IPS DF 4.7 (cell line): ENCODE results near the gene P3H4.
"Not testable (repeated sequence)": the region's sequence is repeated elsewhere in the genome, so short reads cannot be mapped to it uniquely, and the experiment has no call there.

Source experiments
- DNase-seq: peaks from one replicate; pipeline ENCODE4 v3.0.0-alpha.2; 2013; ENCODE audit warnings: low spot score; ENCODE audit errors: extremely low read depth

Gene P3H4, protein sequence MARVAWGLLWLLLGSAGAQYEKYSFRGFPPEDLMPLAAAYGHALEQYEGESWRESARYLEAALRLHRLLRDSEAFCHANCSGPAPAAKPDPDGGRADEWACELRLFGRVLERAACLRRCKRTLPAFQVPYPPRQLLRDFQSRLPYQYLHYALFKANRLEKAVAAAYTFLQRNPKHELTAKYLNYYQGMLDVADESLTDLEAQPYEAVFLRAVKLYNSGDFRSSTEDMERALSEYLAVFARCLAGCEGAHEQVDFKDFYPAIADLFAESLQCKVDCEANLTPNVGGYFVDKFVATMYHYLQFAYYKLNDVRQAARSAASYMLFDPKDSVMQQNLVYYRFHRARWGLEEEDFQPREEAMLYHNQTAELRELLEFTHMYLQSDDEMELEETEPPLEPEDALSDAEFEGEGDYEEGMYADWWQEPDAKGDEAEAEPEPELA

GRCh38 chr17:41811549-41812380, at the start of gene P3H4:
TSS of gene P3H4 (minus strand) at chr17:41811949. CDS start at chr17:41811915, 34 bp downstream.
- DNase-seq = no peak

DNA sequence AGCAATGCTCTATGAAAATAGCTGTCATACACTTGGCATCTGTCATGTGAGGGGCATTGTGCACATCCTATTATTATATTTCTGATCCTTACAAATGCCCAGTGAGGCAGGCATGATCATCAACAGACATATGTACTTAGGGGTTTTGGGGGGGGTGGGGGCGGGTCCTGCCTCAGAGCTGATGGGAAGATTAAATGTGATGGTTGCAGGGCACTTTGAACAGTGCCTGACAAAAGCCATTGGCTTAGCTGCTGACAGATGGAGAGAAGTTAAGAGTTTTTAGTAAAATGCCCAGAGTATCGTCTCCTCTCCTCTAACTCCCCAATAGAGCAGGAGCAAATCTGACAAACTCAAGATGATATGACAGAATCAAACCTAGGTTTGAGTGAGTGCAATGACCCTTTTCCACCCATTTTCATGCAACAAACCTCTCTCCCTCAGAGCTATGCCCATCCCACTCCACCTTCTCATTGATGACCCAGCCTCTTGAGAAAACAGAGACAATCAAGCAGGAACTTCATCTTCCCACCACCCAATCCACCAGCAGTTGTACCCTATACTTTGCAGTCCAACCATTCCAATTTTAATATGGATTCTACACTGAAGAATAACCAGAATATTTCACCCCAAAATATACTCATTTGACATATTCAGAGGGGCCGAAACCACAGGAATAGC, 48.6 kb upstream of the P3H4 start:
- no peak for DNase-seq

DNA sequence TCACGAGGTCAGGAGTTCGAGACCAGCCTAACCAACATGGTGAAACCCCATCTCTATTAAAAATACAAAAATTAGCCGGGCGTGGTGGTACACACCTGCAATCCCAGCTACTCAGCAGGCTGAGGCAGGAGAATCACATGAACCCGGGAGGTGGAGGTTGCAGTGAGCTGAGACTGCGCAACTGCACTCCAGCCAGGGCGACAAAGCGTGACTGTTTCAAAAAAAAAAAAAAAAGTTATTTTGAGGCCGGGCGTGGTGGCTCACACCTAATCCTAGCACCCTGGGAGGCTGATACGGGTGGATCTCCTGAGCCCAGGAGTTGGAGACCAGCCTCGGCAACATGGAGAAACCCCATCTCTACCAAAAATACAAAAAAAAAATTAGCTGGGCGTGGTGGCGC, 39.6 kb upstream of the P3H4 start:
- not testable (repeated sequence) for DNase-seq

DNA sequence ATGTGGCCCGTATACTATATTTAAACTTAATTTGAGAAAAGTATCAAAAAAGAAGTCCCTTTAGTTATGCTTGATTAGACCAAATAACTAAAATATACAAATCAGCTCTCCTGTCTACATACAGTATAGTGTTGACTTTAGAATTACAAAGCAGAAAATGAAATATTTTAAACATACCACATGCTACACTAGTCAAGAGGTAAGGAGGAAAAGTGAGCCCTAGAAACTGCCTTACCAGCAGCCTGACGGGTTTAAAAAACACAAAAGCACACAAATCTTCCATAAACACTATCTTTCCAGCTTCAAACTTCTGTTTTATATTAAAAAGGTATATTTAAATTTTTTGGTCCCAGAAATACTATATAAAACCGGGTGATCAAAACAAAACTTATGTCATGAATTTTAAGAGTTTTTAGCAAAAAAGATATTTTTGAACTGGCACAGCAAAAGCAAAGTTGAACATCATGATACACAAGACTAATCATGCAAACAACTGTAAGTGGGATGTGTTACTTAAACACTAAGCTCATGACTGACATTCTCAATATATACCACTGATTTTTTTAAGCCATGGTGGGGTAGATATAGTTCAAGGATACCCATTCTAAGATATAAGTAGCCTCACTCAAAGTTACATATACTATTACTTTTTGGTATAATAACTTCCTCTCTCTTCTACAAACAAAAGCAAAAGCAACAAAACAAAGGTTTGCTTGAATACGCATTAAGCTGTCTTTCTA, 37.7 kb upstream of the P3H4 start:
- no peak for DNase-seq

DNA sequence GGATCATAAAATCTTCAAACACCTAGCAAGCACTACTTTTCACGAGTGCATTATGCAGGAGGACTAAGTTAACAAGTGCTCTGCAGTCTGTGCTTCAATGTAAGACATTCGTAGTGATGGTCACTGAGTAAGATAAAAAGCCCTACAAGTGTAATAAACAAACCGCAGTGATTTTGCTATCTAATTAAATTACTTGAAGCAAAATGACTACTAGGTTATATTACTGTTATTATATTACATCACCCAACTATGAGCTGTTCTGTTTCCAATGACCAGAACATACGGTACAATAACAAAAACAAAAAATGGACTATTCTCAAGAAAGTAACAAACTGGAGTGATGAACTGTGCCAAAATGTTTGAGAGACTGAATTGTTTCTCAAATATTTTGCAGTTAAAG, 37.0 kb upstream of the P3H4 start:
- DNase-seq = no peak

- no peak for DNase-seq
These were observed 33.2 kb upstream of the P3H4 start for GRCh38 chr17:41844971-41845370.

DNA sequence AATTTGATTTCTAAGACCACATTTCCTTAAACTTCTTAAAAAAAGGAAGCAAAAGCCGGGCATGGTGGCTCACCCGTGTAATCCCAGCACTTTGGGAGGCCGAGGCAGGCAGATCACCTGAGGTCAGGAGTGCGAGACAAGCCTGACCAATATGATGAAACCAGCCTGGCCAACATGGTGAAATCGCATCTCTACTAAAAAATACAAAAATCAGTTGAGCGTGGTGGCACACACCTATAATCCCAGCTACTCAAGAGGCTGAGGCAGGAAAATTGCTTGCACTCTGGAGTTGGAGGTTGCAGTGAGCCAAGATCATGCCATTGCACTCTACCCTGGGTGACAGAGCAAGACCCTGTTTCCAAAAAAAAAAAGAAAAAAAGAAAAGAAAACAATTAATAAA, 29.0 kb upstream of the P3H4 start:
- DNase-seq = not testable (repeated sequence)

GRCh38 chr17:41839448-41839847, 27.7 kb upstream of the P3H4 start:
- DNase-seq = not testable (repeated sequence)

DNA sequence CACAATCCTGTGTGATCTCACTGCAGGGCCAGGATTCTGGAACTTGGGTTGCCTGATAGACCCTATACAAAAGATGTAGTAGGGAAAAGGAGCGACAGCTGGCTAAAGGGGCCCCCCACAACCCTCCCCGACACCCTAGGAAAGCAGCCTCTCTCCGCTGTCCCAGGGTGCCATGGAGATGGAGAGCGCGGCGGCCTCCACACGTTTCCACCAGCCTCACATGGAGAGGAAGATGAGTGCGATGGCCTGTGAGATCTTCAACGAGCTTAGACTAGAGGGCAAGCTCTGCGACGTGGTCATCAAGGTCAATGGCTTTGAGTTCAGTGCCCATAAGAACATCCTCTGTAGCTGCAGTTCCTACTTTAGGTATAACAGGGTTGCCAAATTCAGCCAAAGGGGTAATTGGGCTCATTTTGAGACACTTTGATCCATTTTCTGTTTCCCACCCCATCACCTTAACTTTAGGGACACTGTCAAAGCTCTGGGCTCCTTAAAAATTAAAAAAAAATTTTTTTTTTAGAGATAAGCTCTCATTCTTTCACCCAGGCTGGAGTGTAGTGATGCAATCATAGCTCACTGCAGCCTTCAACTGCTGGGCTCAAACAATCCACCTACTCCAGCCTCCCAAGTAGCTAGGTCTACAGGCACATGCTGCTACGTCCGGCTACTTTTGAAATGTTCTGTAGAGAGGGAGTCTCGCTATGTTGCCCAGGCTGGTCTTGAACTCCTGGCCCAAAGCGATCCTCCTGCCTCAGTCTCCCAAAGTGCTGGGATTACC, 26.2 kb upstream of the P3H4 start, which contains the start of gene KLHL10:
TSS of gene KLHL10 (plus strand) at position 65 of the 778 bp plus-strand sequence. CDS start at position 173, 108 bp downstream.
- no peak for DNase-seq

- no peak for DNase-seq
These were observed 24.9 kb upstream of the P3H4 start for GRCh38 chr17:41836550-41837196.

GRCh38 chr17:41835800-41836549, 24.2 kb upstream of the P3H4 start, which contains the start of gene NT5C3B:
TSS of gene NT5C3B (minus strand) at chr17:41836232. CDS start at chr17:41836193, 39 bp downstream.
- no peak for DNase-seq

DNA sequence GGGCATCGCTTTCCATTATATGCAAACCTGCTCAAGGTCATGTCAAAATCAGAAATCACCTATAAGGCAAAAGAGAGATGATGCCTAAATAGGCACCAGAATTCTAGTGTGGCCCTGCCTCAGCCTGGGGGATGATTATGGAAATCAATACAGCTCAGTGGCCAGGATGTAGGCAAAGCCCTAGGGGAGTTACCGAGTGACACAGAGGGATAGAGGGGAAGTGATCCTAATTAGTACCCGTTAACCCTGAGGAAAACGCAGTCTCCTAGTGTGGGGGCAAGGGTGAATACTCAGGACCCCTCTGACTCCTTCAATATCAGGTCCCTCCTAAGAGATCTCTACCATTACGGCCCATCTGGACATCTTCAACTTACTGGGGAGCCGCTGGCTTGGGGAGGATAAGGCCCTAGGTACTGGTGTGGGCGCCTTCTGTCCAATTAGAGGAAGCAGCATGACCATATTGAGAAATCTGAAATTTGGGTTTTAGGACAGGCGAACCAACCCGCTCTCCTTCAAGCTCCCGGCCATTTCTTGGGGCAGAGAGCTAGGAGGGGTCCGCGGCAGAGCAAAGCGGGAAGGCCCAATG, 23.6 kb upstream of the P3H4 start:
- DNase-seq = no peak

GRCh38 chr17:41829961-41830360, 18.2 kb upstream of the P3H4 start:
- DNase-seq = not testable (repeated sequence)

DNA sequence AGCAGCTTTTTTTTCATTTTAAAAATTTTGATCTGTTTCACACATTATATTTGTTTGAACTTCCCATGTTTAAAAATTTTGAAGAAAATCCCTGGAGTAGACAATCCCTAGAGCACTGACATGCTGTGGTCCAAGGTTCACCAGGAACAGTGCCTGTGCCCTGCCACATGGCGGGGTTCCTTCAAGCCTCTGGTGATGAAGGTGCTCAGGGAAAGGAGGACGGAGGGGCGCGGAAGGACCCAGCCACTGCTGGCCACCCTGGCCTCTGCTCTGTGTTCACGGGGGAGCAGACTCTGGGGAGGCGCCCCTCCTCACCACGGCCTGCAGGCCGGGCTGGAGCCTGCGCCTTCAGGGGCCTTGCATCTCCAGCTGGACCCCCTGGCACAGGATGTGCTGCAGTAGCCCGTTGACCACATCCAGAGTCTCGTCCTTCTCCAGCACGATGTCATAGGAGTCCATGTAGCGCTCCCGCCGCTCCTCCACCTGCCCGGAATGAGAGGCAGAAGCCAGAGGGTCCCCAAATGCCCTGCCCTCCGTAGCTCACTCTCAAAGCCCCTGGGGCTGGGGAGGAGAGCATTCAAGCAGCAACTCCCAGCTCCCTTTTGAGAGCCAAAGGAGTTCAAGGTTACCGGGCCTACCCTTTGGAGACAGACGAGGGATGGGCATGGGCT, 13.6 kb upstream of the P3H4 start:
- no peak for DNase-seq

GRCh38 chr17:41824086-41824485, 12.3 kb upstream of the P3H4 start:
- DNase-seq = no peak

DNA sequence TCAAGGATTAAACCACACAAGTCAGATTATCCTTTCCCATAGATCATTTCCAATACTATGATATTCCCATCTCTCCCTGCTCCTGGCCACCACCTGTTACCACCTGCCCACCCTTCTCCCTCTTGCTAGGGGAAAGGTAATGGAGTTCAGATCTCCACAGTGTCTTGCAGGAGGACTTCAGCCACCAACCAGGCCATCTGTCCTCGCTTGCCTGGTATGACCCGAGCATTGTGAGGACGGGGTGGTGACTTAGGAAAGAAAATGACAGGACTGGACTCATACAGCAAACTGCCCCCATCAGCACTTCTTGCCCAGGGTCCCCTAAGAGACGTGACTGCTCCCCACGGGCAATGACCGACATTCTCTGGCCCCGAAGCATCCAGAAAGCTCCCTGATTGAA, 11.8 kb upstream of the P3H4 start:
- DNase-seq = no peak

DNA sequence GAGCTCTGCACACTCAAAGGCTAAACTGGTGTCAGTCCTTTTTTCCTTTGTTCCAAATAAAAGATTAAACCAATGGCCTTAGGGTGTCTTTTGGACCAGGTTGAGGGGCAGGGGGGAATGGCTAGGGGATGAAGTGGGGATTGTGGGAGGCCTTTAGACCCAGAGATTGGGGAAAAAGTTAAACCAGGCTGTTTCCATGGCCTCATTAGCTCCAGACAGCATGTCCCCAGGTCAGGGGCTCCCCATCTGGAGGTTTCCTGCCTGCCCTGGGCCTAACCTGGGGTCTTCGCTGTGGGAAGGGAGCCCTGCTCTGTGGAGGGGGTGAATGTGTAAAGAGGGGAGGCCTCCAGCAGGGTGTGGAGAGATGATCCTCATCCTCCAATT, 11.4 kb upstream of the P3H4 start:
- DNase-seq = no peak
